HEK293 (cell line): ENCODE data around the gene ELF3.

Experiments
- BCL11B ChIP-seq: fragments of 450-650 bp; formaldehyde crosslinking; IDR thresholded peaks from 2 replicates; pipeline ENCODE4 v1.5.1; 2016; ENCODE audit warnings: low read depth, missing biosample characterization, missing genetic modification characterization
- HOXC10 ChIP-seq: sonication (generic); formaldehyde crosslinking; IDR thresholded peaks from 2 replicates; pipeline ENCODE4 v1.8.1; 2023; ENCODE audit warnings: mild to moderate bottlenecking, missing genetic modification reagents
- IKZF3 ChIP-seq: fragments of 450-650 bp; IDR thresholded peaks from 2 replicates; pipeline ENCODE4 v1.5.0; 2018; ENCODE audit warnings: missing biosample characterization, mild to moderate bottlenecking, missing genetic modification characterization, moderate library complexity
- OSR2 ChIP-seq: fragments of 450-650 bp; formaldehyde crosslinking; IDR thresholded peaks from 2 replicates; pipeline ENCODE4 v1.5.1; 2016; ENCODE audit warnings: missing biosample characterization, missing genetic modification characterization
- OVOL3 ChIP-seq: fragments of 450-650 bp; formaldehyde crosslinking; IDR thresholded peaks from 2 replicates; pipeline ENCODE4 v1.5.1; 2016; ENCODE audit warnings: missing biosample characterization, missing genetic modification characterization
- ZBTB8A ChIP-seq: fragments of 450-650 bp; formaldehyde crosslinking; IDR thresholded peaks from 2 replicates; pipeline ENCODE4 v1.5.1; 2016; ENCODE audit warnings: missing biosample characterization, missing genetic modification characterization
- ZFP41 ChIP-seq: fragments of 450-650 bp; formaldehyde crosslinking; IDR thresholded peaks from 2 replicates; pipeline ENCODE4 v1.5.1; 2016; ENCODE audit warnings: missing biosample characterization, missing genetic modification characterization, borderline replicate concordance
- ZIC2 ChIP-seq: fragments of 450-650 bp; formaldehyde crosslinking; IDR thresholded peaks from 2 replicates; pipeline ENCODE4 v1.5.1; 2016; ENCODE audit warnings: missing biosample characterization, missing genetic modification characterization
- ZNF211 ChIP-seq: fragments of 450-650 bp; formaldehyde crosslinking; IDR thresholded peaks from 2 replicates; pipeline ENCODE4 v1.5.1; 2016; ENCODE audit warnings: low read depth, missing biosample characterization, missing genetic modification characterization
- ZNF274 ChIP-seq, 2 experiments: fragments of 200-500 bp in 1 of 2; fragments of 450-650 bp in 1 of 2; sonication (Bioruptor generic) in 1 of 2; formaldehyde crosslinking in 1 of 2; IDR thresholded peaks; 2 replicates each; pipeline versions ENCODE4 v1.5.1 to v1.6.1; 2014 to 2016; ENCODE audit warnings: borderline replicate concordance in 1 of 2, inconsistent platforms in 1 of 2, low read length in 1 of 2, missing biosample characterization in 1 of 2, missing genetic modification characterization in 1 of 2
- ZNF341 ChIP-seq: fragments of 450-650 bp; formaldehyde crosslinking; IDR thresholded peaks from 2 replicates; pipeline ENCODE4; 2016; ENCODE audit warnings: low read depth, missing biosample characterization, missing genetic modification characterization
- ZNF501 ChIP-seq: fragments of 450-650 bp; formaldehyde crosslinking; IDR thresholded peaks from 2 replicates; pipeline ENCODE4 v1.5.1; 2016; ENCODE audit warnings: missing biosample characterization, missing genetic modification characterization
- ZNF530 ChIP-seq: fragments of 450-650 bp; formaldehyde crosslinking; IDR thresholded peaks from 2 replicates; pipeline ENCODE4 v1.5.1; 2016; ENCODE audit warnings: low read depth, missing biosample characterization, missing genetic modification characterization
- ZNF544 ChIP-seq: fragments of 450-650 bp; formaldehyde crosslinking; IDR thresholded peaks from 2 replicates; pipeline ENCODE4 v1.5.0; 2017; ENCODE audit warnings: missing biosample characterization, missing genetic modification characterization
- ZNF555 ChIP-seq: fragments of 450-650 bp; formaldehyde crosslinking; conservative IDR thresholded peaks from 2 replicates; pipeline ENCODE4 v1.5.1; 2017; ENCODE audit warnings: missing biosample characterization, mild to moderate bottlenecking, missing genetic modification characterization, inconsistent platforms
- ZNF585B ChIP-seq: fragments of 450-650 bp; formaldehyde crosslinking; IDR thresholded peaks from 2 replicates; pipeline ENCODE4 v1.5.1; 2016; ENCODE audit warnings: missing biosample characterization, missing genetic modification characterization
- ZNF596 ChIP-seq: fragments of 450-650 bp; IDR thresholded peaks from 2 replicates; pipeline ENCODE4 v1.5.0; 2018; ENCODE audit warnings: missing biosample characterization, mild to moderate bottlenecking, missing genetic modification characterization, moderate library complexity
- ZNF626 ChIP-seq: fragments of 450-650 bp; sonication (Bioruptor Pico); formaldehyde crosslinking; IDR thresholded peaks from 2 replicates; pipeline ENCODE4 v1.5.1; 2018; ENCODE audit warnings: missing biosample characterization, missing genetic modification characterization, inconsistent platforms
- ZNF776 ChIP-seq: fragments of 450-650 bp; formaldehyde crosslinking; IDR thresholded peaks from 2 replicates; pipeline ENCODE4 v1.5.0; 2017; ENCODE audit warnings: missing biosample characterization, missing genetic modification characterization, borderline replicate concordance
- ZNF791 ChIP-seq: fragments of 450-650 bp; formaldehyde crosslinking; IDR thresholded peaks from 2 replicates; pipeline ENCODE4 v1.5.1; 2016; ENCODE audit warnings: missing biosample characterization, missing genetic modification characterization
- ZNF830 ChIP-seq: fragments of 450-650 bp; IDR thresholded peaks from 2 replicates; pipeline ENCODE4 v1.5.0; 2018; ENCODE audit warnings: missing biosample characterization, missing genetic modification characterization, low read depth, mild to moderate bottlenecking, moderate library complexity
- ZXDB ChIP-seq: fragments of 450-650 bp; formaldehyde crosslinking; IDR thresholded peaks from 2 replicates; pipeline ENCODE4 v1.5.1; 2016; ENCODE audit warnings: missing biosample characterization, missing genetic modification characterization
- TF ChIP-seq, protein P1 (sequence below): sonication (generic); formaldehyde crosslinking; IDR thresholded peaks from 2 replicates; pipeline ENCODE4 v1.8.1; 2022; ENCODE audit warnings: mild to moderate bottlenecking, moderate library complexity, missing genetic modification reagents
- TF ChIP-seq, protein P2 (sequence below): fragments of 450-650 bp; formaldehyde crosslinking; IDR thresholded peaks from 2 replicates; pipeline ENCODE4 v1.5.1; 2017; ENCODE audit warnings: missing biosample characterization, missing genetic modification characterization
- TF ChIP-seq, protein P3 (sequence below): IDR thresholded peaks from 2 replicates; pipeline ENCODE4 v1.6.1; 2011; ENCODE audit warnings: mild to moderate bottlenecking, low read depth, low read length, borderline replicate concordance
- TF ChIP-seq, protein P4 (sequence below): fragments of 450-650 bp; formaldehyde crosslinking; IDR thresholded peaks from 2 replicates; pipeline ENCODE4 v1.5.0; 2017; ENCODE audit warnings: missing biosample characterization, missing genetic modification characterization, borderline replicate concordance
- TF ChIP-seq, protein P5 (sequence below): fragments of 450-650 bp; formaldehyde crosslinking; IDR thresholded peaks from 2 replicates; pipeline ENCODE4 v1.5.1; 2016; ENCODE audit warnings: missing biosample characterization, missing genetic modification characterization
- TF ChIP-seq, protein P6 (sequence below): fragments of 450-650 bp; formaldehyde crosslinking; IDR thresholded peaks from 2 replicates; pipeline ENCODE4 v1.5.1; 2016; ENCODE audit warnings: missing biosample characterization, missing genetic modification characterization, low read depth
- TF ChIP-seq, protein P7 (sequence below): fragments of 450-650 bp; formaldehyde crosslinking; IDR thresholded peaks from 2 replicates; pipeline ENCODE4 v1.5.1; 2016; ENCODE audit warnings: missing biosample characterization, missing genetic modification characterization

ELF3 gene

DNA sequence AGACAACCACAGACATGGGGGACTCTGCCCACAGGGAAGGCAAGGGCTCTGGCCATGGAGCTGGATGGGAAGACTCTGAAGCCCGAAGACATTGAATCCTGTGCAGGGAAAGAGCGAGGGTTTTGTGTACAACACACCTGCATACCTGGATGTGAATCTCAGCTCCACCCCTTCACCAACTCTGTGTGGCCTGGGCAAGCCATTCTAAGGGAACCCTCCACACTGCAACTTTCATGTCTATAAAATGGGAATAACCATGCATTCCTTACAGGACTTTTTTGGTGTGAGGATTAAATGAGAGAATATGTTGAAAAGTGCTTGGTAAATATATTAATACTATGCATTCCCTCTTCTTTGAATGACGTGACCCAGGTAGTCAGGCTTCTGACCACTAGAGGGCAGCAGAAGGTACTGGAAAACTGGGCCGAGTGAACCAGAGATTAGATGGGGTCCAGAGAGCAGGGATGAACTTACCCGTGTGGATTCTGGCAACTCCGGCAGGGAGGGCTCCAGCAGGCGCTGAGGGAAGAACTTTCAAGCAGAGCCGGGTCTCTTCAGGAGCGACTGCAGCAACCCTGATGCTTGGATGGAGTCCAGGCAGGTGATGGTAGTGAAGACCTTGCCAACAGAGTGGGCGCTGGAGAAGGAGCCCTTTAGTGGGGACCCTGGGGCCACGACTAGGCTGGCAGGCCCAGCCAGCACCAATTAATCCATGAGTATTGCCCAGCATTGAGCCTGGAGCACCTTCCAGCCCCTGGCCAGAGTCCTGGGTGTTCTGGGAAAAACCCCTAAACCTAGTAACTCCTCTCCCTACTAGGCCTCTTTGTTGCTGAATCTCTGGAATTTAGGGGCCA is 834 bp upstream of the ELF3 start (continued):
- TF ChIP-seq ZNF776 (no peak), ZNF544 (tag by site-specific recombination) (no peak), IKZF3 (tag by site-specific recombination) (peak; percentile 59; the same call in 1 of the 2 replicates), ZFP41 (tag by site-specific recombination) (no peak), ZNF626 (tag by site-specific recombination) (no peak), ZNF585B (no peak), OVOL3 (no peak), ZIC2 (tag by site-specific recombination) (no peak), ZNF501 (tag by site-specific recombination) (no peak), ZNF211 (tag by site-specific recombination) (no peak), ZNF274 (IDR thresholded peaks at IDR 0.05; ENCODE audit: low read length) (no peak), ZNF274 (tag by site-specific recombination; IDR thresholded peaks at IDR 0.05; ENCODE audit: borderline replicate concordance) (no peak), ZNF530 (tag by site-specific recombination) (no peak), ZNF791 (no peak), ZXDB (no peak), ZNF830 (tag by site-specific recombination) (no peak), ZNF555 (tag by site-specific recombination) (no peak), HOXC10 (CRISPR knock-in tag) (no peak), ZBTB8A (no peak), ZNF596 (tag by site-specific recombination) (no peak), OSR2 (tag by site-specific recombination) (no peak), BCL11B (tag by site-specific recombination) (no peak), ZNF341 (no peak)
- TF ChIP-seq, protein P1, sequence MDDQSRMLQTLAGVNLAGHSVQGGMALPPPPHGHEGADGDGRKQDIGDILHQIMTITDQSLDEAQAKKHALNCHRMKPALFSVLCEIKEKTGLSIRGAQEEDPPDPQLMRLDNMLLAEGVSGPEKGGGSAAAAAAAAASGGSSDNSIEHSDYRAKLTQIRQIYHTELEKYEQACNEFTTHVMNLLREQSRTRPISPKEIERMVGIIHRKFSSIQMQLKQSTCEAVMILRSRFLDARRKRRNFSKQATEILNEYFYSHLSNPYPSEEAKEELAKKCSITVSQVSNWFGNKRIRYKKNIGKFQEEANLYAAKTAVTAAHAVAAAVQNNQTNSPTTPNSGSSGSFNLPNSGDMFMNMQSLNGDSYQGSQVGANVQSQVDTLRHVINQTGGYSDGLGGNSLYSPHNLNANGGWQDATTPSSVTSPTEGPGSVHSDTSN, result no peak
- TF ChIP-seq, protein P2, sequence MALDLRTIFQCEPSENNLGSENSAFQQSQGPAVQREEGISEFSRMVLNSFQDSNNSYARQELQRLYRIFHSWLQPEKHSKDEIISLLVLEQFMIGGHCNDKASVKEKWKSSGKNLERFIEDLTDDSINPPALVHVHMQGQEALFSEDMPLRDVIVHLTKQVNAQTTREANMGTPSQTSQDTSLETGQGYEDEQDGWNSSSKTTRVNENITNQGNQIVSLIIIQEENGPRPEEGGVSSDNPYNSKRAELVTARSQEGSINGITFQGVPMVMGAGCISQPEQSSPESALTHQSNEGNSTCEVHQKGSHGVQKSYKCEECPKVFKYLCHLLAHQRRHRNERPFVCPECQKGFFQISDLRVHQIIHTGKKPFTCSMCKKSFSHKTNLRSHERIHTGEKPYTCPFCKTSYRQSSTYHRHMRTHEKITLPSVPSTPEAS (tag by site-specific recombination), result no peak
- TF ChIP-seq, protein P3, sequence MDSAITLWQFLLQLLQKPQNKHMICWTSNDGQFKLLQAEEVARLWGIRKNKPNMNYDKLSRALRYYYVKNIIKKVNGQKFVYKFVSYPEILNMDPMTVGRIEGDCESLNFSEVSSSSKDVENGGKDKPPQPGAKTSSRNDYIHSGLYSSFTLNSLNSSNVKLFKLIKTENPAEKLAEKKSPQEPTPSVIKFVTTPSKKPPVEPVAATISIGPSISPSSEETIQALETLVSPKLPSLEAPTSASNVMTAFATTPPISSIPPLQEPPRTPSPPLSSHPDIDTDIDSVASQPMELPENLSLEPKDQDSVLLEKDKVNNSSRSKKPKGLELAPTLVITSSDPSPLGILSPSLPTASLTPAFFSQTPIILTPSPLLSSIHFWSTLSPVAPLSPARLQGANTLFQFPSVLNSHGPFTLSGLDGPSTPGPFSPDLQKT, result no peak
- TF ChIP-seq, protein P4, sequence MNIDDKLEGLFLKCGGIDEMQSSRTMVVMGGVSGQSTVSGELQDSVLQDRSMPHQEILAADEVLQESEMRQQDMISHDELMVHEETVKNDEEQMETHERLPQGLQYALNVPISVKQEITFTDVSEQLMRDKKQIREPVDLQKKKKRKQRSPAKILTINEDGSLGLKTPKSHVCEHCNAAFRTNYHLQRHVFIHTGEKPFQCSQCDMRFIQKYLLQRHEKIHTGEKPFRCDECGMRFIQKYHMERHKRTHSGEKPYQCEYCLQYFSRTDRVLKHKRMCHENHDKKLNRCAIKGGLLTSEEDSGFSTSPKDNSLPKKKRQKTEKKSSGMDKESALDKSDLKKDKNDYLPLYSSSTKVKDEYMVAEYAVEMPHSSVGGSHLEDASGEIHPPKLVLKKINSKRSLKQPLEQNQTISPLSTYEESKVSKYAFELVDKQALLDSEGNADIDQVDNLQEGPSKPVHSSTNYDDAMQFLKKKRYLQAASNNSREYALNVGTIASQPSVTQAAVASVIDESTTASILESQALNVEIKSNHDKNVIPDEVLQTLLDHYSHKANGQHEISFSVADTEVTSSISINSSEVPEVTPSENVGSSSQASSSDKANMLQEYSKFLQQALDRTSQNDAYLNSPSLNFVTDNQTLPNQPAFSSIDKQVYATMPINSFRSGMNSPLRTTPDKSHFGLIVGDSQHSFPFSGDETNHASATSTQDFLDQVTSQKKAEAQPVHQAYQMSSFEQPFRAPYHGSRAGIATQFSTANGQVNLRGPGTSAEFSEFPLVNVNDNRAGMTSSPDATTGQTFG (tag by site-specific recombination), result no peak
- TF ChIP-seq, protein P5, sequence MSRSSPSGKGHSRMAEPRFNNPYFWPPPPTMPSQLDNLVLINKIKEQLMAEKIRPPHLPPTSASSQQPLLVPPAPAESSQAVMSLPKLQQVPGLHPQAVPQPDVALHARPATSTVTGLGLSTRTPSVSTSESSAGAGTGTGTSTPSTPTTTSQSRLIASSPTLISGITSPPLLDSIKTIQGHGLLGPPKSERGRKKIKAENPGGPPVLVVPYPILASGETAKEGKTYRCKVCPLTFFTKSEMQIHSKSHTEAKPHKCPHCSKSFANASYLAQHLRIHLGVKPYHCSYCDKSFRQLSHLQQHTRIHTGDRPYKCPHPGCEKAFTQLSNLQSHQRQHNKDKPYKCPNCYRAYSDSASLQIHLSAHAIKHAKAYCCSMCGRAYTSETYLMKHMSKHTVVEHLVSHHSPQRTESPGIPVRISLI (tag by site-specific recombination), result no peak
- TF ChIP-seq, protein P6, sequence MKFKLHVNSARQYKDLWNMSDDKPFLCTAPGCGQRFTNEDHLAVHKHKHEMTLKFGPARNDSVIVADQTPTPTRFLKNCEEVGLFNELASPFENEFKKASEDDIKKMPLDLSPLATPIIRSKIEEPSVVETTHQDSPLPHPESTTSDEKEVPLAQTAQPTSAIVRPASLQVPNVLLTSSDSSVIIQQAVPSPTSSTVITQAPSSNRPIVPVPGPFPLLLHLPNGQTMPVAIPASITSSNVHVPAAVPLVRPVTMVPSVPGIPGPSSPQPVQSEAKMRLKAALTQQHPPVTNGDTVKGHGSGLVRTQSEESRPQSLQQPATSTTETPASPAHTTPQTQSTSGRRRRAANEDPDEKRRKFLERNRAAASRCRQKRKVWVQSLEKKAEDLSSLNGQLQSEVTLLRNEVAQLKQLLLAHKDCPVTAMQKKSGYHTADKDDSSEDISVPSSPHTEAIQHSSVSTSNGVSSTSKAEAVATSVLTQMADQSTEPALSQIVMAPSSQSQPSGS (tag by site-specific recombination), result peak; percentile 83; the same call in 1 of the 2 replicates
- TF ChIP-seq, protein P7, sequence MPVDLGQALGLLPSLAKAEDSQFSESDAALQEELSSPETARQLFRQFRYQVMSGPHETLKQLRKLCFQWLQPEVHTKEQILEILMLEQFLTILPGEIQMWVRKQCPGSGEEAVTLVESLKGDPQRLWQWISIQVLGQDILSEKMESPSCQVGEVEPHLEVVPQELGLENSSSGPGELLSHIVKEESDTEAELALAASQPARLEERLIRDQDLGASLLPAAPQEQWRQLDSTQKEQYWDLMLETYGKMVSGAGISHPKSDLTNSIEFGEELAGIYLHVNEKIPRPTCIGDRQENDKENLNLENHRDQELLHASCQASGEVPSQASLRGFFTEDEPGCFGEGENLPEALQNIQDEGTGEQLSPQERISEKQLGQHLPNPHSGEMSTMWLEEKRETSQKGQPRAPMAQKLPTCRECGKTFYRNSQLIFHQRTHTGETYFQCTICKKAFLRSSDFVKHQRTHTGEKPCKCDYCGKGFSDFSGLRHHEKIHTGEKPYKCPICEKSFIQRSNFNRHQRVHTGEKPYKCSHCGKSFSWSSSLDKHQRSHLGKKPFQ (tag by site-specific recombination), result no peak
